HG03064 (cell line): ENCODE measurements around the gene ACP3.
"Not testable (repeated sequence)": the region's sequence is repeated elsewhere in the genome, so short reads cannot be mapped to it uniquely, and the experiment has no call there.

Experiments
- ATAC-seq: cut with Tn5 transposase; IDR thresholded peaks from one replicate; pipeline ENCODE4 v1.9.1; 2021; ENCODE audit warnings: low read depth; ENCODE audit not compliant: unreplicated experiment

Gene ACP3

GRCh38 chr3:132354916-132355702, 37.9 kb downstream of the ACP3 start:
- no peak for ATAC-seq

- ATAC-seq = no peak
Measured at GRCh38 chr3:132356568-132356967, 39.4 kb downstream of the ACP3 start.

DNA sequence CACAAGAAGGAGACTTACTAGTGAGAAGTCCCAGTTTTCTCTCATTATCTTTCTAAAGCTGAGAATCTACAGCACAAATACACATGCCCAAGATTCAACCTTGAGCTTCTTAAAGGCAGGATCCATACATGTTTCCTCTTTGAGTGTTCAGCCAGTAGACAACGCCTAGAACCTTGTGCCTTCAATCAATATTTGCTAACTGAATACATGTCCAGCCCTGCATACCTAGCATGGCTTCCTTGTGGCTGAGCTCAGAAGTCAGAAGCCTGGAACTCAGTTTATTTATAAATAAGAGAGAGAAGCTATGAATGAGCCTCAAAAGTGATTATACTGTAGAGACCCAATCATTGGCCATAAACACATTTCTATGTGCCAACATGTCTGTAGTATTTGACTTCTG, 43.5 kb downstream of the ACP3 start:
- no peak for ATAC-seq

- ATAC-seq = no peak
Measured at GRCh38 chr3:132362329-132362728, 45.1 kb downstream of the ACP3 start.

DNA sequence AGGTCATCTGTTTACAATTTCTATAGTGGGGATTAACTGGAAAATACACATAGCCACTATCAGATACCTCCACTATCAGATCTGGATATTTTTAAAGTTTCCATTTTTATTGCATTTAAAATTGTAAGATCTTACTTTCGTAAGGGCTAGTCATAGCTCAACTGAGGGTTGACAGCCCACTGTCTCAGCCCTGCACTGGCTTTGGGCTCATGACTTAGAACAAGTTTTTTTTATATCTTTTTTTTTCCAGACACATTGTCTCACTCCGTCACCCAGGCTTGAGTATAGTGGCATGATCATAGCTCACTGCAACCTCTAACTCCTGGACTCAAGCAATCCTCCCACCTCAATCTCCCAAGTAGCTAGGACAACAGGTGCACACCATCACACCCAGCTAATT, 51.3 kb downstream of the ACP3 start:
- no peak for ATAC-seq

DNA sequence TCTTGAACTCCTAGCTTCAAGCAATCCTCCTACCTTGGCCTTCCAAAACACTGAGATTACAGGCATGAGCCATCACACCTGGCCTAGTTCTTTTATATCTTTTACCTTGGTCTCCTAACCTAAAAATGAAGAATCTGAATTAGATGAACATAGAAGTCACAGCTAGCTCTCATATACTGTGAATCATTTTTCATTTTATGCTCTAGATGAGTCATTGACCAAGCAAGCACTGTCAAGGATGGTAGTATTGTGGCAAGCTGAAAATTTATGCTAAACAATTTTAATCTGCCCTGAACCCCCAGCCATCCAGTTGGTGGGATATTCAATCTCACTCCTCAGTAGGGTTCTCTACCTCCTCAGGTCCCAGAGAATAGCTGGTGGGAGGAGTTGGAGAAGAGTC, 51.8 kb downstream of the ACP3 start:
- no peak for ATAC-seq

DNA sequence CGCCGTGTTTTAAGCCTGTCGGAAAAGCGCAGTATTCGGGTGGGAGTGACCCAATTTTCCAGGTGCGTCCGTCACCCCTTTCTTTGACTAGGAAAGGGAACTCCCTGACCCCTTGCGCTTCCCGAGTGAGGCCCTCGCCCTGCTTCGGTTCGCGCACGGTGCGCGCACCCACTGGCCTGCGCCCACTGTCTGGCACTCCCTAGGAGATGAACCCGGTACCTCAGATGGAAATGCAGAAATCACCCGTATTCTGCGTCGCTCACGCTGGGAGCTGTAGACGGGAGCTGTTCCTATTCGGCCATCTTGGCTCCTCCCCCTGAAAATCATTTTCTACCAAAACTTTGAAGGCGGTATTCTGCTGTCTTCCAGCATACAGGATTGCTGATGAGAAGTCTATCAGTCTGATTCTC, 59.7 kb downstream of the ACP3 start:
- ATAC-seq = not testable (repeated sequence)

GRCh38 chr3:132378048-132378762, 61.0 kb downstream of the ACP3 start:
- ATAC-seq = no peak

DNA sequence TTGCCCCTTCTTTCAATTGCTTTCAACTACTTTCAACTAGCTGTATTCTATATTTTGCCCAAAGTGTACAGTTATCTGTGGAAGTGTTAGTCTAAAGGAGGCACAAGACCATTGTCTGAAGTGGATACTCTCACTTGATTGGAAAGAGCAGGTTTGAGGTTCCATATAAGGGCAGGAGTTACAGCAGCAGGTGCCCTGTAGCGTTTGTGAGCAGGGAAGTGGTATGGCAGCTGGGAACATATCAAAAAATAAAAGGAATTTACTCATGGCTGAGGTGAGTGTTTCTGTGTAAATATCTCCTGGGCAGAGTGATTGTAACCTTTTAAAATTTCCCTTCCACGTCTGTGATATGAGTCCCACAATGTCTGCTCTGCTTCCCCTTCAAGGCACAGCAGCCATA, 61.6 kb downstream of the ACP3 start:
- no peak for ATAC-seq

GRCh38 chr3:132380920-132381319, 63.7 kb downstream of the ACP3 start:
- no peak for ATAC-seq

DNA sequence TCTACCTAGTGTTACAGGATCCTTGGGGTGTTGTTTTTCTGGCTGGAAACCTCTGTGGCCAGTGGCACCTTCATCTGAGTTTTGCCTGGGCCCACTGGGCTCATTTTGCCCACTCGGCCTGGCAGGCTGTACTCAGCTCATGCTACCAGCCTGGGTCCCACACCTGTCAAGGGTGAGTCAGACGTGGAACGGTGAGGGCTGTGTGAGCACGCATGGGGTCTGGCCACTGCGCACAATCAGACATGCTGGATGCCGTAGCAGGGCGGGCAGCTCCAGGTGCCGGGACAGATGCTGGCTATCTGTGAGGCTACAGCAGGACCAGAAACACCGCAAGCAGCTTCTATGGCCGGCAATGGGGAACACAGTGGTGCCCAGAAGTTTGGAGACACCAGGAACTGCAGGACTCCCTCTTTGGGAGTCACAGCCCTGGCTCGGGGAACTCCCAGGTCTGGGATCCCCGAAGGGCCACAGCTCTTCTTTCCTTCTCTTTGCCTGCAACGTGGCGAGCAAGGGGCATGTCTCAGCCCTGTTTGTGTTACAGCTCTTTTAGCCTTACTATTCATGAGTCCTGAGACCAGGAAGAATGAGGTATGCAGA, 64.2 kb downstream of the ACP3 start:
- ATAC-seq = no peak

- no peak for ATAC-seq
Measured at GRCh38 chr3:132382267-132382666, 65.1 kb downstream of the ACP3 start.

DNA sequence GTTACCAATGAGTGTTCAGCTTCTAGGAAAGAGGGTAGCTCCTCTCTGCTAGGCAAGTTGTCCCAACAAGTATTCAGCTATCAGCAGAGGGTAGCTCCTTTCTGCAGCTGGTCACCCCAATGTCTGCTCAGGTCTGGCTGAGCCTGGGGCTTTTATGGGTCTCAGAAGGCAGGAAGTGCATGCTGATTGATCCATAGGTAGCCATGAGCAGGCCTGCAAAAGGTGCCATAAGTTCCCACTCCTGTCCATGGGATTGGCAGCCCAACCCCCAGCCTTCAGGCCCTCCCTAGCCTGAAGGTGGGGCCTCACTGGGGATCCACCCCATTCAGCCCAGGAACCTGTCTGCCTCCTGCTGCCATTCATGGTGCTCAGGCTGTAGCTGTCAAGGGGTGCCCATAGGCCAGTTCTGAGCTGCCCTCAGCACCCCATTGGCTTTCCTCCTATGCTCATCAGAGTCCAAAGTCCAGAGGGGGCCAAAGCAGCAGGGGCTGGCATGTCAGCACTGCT, 65.5 kb downstream of the ACP3 start:
- ATAC-seq = no peak

DNA sequence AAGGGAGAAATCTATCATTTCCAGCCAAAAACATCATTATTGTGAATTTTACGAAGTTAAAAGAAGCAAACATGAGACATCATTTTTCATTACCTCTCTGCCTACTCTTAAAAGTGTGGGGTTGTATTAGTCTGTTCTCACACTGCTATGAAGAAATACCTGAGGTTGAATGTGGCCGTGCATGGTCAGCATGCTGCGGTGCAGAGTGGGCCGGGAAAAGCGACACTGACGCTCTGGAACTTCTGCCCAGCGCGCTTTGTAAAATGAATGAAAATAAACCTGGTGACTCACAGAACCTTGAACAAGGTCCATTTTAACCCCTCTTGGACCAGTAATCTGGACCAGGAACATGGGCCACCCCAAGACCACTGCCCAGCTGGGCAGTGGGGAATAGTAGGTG, 69.1 kb downstream of the ACP3 start:
- no peak for ATAC-seq

GRCh38 chr3:132392675-132393074, 75.5 kb downstream of the ACP3 start:
- ATAC-seq = not testable (repeated sequence)

DNA sequence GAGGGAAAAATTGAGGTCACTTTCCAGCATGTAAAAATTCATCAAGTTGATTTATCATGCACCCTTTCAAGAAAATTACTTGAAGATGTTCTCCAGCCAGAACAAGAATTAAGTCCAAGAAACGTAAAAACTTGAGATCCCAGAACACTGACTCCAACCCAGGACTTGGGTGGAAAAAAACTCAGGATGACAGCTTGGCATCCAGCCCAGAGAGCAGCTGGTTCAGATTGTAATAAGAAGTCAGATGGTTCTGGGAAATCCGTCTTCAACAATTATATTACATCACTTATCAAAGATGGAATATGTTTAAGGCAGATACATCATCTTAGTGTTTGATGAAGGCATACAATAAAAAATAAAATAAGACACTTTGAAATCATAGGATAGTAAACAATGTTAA, 77.1 kb downstream of the ACP3 start:
- ATAC-seq = no peak

DNA sequence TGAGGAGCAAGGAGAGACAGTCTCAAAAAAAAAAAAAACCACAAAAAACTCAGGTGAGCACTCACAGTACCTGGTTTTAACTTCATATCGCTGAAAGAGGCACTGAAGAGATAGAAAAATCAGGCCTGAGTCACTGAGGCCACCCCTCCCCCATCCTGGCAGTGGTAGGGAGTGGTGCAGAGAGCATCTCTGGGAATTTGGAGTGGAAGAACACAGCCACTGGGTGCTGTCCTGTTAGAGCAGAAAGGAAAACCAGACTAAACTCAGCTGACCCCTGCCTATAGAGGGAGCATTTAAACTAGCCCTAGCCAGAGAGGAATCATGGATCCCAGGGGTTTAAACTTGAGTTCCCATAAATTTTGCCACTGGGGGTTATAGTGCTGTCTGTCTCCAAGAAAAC, 77.9 kb downstream of the ACP3 start:
- ATAC-seq = no peak

DNA sequence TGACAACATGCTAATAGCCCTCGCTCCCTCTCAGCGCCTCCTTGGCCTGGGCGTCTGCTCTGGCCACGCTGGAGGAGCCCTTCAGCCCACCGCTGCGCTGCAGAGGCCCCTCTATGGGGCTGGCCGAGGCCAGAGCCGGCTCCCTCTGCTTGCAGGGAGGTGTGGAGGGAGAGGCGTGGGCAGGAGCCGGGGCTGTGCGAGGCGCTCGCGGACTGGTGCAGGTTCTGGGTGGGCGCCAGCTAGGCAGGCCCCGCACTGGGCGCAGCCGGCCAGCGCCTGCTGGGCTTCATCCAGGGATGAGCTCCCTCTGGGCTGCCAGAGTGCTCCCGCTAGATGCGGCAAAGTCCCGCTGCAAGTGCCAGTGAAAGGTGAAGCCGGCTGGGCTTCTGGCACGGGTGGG, 79.0 kb downstream of the ACP3 start:
- no peak for ATAC-seq

- ATAC-seq = not testable (repeated sequence)
Measured at GRCh38 chr3:132396776-132397175, 79.6 kb downstream of the ACP3 start.

DNA sequence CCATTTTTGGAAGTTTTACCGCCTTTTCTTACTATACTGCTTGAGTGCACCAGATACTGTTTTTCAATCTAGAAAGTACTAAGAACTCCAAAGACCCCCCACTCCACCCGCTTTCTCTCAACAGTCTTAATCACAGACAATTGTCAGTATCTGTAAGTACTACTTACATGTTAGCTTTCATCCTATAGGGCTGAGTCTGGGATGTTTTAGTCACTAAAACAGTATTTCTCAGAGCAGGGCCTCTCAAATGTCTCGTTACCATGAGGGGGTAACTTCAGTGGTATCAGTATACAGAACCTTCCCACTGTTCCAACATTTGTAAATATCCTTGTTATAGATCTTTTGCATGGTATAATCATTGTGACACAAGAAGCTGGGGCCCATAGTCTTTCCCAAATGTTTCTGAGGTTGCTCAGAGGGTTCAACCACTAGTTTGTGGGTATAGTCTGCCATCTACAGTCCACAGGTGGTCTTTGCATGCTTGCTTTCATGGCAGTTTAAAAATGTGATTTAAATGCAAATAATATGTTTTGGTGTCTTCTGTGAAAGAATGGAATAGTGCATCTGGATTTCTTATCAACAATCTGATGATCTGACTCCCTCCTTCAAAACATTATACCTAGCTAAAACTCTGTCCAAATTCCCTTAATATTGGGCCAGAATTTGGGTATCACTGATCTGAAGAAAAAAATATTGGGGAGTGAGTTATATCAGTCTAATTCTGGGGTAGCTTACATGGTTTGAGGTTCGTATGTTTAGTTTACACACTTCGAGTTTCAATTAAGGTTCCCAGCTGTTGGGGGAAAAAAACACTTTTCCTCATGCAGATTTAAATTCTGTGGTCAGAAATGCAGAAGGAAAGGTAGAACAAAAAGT, 82.1 kb downstream of the ACP3 start:
- no peak for ATAC-seq

GRCh38 chr3:132401255-132401654, 84.0 kb downstream of the ACP3 start:
- no peak for ATAC-seq
